Measurements from ENCODE around the gene LEF1.
A peak's percentile ranks its signal among the peaks of the same experiment; 100 is the strongest.

DNA sequence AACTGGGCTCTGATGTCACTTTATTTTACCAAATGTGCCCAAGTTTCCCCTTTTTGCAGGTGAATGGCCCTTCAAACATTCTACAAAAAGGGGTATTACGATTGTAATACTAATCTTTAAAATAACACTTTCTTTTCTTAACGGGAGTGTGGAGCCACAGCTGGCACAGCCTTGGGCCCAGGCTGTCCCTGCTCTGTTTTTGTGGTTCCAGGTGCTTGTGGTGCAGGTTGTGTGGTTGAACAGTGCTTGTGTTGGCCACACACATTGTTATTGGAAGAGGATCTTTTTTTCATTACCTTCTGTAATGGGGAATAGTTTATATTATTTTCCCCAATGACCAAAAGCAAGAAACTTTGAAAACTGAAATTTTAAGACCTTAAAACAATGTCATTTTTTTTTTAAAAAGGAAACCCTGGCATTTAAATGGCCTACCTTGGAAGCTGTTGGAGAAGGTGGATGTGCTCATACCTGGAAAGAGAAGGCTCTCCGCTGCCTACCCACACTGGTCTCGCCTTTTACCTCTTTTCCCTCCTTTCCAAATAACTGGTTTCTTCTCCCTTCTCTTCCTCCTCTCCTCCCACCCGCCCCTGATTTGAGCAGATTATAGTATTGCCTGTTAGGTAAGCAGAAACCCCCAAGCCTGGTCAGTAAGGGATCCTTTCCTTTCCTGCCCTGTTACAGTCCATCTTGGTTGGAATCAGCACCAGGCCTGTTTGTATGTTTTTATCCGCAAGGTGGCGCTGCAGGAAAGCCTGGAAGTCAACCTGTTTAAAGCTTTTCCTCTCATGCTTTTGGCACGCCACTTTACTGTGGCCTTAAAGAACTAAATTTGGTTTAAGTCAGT, 150.5 kb downstream of the LEF1 start:
- TF ChIP-seq, protein P1, sequence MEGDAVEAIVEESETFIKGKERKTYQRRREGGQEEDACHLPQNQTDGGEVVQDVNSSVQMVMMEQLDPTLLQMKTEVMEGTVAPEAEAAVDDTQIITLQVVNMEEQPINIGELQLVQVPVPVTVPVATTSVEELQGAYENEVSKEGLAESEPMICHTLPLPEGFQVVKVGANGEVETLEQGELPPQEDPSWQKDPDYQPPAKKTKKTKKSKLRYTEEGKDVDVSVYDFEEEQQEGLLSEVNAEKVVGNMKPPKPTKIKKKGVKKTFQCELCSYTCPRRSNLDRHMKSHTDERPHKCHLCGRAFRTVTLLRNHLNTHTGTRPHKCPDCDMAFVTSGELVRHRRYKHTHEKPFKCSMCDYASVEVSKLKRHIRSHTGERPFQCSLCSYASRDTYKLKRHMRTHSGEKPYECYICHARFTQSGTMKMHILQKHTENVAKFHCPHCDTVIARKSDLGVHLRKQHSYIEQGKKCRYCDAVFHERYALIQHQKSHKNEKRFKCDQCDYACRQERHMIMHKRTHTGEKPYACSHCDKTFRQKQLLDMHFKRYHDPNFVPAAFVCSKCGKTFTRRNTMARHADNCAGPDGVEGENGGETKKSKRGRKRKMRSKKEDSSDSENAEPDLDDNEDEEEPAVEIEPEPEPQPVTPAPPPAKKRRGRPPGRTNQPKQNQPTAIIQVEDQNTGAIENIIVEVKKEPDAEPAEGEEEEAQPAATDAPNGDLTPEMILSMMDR (IDR thresholded peaks at IDR 0.05), result peak; percentile 62 to 82 (median 77)
- TF ChIP-seq POLR2A (IDR thresholded peaks at IDR 0.05), result no peak
- TF ChIP-seq POLR2AphosphoS5 (IDR thresholded peaks at IDR 0.05), result no peak
